ENCODE results near the gene PDE1A. TPM values are rescaled to one million over a fixed set of nuclear protein-coding genes. Genes with fewer than 3 reads are reported as not detected.

The PDE1A gene
- total RNA-seq, 1 experiment from 2014 or later, result 3.1 TPM

DNA sequence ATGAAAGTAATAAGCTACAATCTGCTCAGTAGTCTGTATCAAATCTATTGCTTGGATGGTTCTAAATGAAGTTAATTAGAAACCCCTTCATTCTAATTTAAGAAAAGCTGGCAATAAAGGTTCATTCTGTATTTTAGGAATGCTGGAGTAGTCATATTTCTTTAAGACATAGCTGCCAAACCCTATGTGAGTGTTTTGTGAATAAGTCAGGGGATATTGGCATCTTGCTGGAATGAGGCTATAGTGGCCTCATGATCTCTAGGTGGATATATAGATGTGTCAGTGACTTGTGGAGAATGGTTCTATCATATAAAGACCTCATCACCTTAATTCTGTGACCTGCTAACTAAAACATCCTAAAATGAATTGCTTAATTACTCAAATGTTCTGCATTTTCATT, 196.3 kb downstream of the PDE1A start:
- Histone ChIP-seq H3K36me3 (ENCODE audit: insufficient read depth, low read length, poor library complexity, severe bottlenecking) (no peaks in the 10 kb centered on the region), H3K27ac (ENCODE audit: low read depth, low read length, poor library complexity, severe bottlenecking) (no peak overlapping the region), H3K4me3 (ENCODE audit: low read depth, low read length, poor library complexity, severe bottlenecking) (no peak overlapping the region), H3K27me3 (replicated peaks; ENCODE audit: insufficient read depth, low read depth, low read length, poor library complexity) (no peaks in the 10 kb centered on the region), H3K9me3 (ENCODE audit: low read depth, low read length, poor library complexity, severe bottlenecking) (no peaks in the 10 kb centered on the region), H3K4me1 (ENCODE audit: insufficient read depth, low read length, poor library complexity, severe bottlenecking) (peaks cover 31% of the 10 kb centered on the region)
- DNase-seq (ENCODE audit: low spot score), result peak; percentile 57
- BruUV-seq (replicated peaks), result no TSS peak
- intact Hi-C loops (cut with micrococcal nuclease; ENCODE audit: unreplicated experiment), result no loop called here
- CTCF ChIA-PET, result no interaction called here
- TF ChIP-seq, protein P1, sequence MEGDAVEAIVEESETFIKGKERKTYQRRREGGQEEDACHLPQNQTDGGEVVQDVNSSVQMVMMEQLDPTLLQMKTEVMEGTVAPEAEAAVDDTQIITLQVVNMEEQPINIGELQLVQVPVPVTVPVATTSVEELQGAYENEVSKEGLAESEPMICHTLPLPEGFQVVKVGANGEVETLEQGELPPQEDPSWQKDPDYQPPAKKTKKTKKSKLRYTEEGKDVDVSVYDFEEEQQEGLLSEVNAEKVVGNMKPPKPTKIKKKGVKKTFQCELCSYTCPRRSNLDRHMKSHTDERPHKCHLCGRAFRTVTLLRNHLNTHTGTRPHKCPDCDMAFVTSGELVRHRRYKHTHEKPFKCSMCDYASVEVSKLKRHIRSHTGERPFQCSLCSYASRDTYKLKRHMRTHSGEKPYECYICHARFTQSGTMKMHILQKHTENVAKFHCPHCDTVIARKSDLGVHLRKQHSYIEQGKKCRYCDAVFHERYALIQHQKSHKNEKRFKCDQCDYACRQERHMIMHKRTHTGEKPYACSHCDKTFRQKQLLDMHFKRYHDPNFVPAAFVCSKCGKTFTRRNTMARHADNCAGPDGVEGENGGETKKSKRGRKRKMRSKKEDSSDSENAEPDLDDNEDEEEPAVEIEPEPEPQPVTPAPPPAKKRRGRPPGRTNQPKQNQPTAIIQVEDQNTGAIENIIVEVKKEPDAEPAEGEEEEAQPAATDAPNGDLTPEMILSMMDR (conservative IDR thresholded peaks at IDR 0.05; ENCODE audit: low read depth, low read length), result no peak
- TF ChIP-seq EZH2 (IDR thresholded peaks at IDR 0.05; ENCODE audit: borderline replicate concordance, low read depth, low read length, poor library complexity, severe bottlenecking), result no peak
- POLR2A ChIA-PET (ENCODE audit: low non-redundant PET), result interaction anchor here (0.6 kb wide), 1 partner anchor 9 kb away, joined by 3 read pairs; no protein-coding TSS in a partner anchor

DNA sequence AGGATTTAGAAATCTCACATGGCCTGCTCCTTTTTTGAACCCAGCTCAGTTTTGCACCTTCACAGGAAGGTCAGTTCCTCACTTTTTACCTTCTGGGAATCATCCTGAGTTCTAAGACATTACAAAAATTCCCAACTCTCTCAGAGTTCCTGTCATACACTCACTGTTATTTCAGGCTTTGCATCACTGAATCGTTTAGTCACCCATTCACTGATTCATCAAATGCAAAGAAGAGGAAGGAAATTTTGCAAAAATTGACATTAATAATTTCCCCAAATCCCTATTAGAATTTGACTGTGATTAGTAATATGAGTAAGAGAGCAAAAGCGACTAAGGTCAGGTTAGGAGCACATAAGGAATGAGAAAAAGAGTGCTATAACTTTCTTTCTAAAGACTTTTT, 197.5 kb downstream of the PDE1A start:
- ChIA-PET POLR2A (ENCODE audit: low non-redundant PET) (no interaction called here), CTCF (no interaction called here)
- DNase-seq (ENCODE audit: low spot score), result no peak
- H3K9me3 ChIP-seq (ENCODE audit: low read depth, low read length, poor library complexity, severe bottlenecking), result no peaks in the 10 kb centered on the region
- peaks cover 31% of the 10 kb centered on the region for H3K4me1 ChIP-seq (ENCODE audit: insufficient read depth, low read length, poor library complexity, severe bottlenecking)
- no peak overlapping the region for H3K27ac ChIP-seq (ENCODE audit: low read depth, low read length, poor library complexity, severe bottlenecking)
- no peaks in the 10 kb centered on the region for H3K27me3 ChIP-seq (replicated peaks; ENCODE audit: insufficient read depth, low read depth, low read length, poor library complexity)
- intact Hi-C loops (cut with micrococcal nuclease; ENCODE audit: unreplicated experiment), result no loop called here
- no peaks in the 10 kb centered on the region for H3K36me3 ChIP-seq (ENCODE audit: insufficient read depth, low read length, poor library complexity, severe bottlenecking)
- TF ChIP-seq EZH2 (IDR thresholded peaks at IDR 0.05; ENCODE audit: borderline replicate concordance, low read depth, low read length, poor library complexity, severe bottlenecking), result no peak
- TF ChIP-seq, protein P1 (conservative IDR thresholded peaks at IDR 0.05; ENCODE audit: low read depth, low read length), result no peak
- BruUV-seq (replicated peaks), result no TSS peak
- no peak overlapping the region for H3K4me3 ChIP-seq (ENCODE audit: low read depth, low read length, poor library complexity, severe bottlenecking)

DNA sequence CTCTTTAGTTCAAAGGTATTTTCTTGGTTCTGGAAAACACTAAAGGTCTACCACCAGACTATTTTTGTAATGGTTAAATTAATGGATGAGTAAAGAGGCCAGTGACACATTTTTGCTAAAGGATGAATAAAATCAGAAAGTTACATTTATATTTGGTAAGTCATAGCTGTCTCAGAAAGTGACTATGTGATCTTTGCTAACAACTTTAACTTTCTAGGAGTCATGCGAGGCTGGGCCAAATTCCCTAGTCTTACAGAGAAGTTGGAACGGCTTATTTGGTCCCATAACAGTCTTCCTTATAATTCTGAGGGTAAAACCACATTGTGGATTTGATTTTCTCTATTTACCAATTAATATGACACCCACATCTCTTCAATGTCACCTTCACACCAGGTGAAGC, 198.1 kb downstream of the PDE1A start:
- H3K27ac ChIP-seq (ENCODE audit: low read depth, low read length, poor library complexity, severe bottlenecking), result no peak overlapping the region
- POLR2A ChIA-PET (ENCODE audit: low non-redundant PET), result no interaction called here
- no peak for TF ChIP-seq EZH2 (IDR thresholded peaks at IDR 0.05; ENCODE audit: borderline replicate concordance, low read depth, low read length, poor library complexity, severe bottlenecking)
- TF ChIP-seq, protein P1 (conservative IDR thresholded peaks at IDR 0.05; ENCODE audit: low read depth, low read length), result no peak
- intact Hi-C loops (cut with micrococcal nuclease; ENCODE audit: unreplicated experiment), result no loop called here
- DNase-seq (ENCODE audit: low spot score), result no peak
- CTCF ChIA-PET, result no interaction called here
- H3K4me3 ChIP-seq (ENCODE audit: low read depth, low read length, poor library complexity, severe bottlenecking), result no peak overlapping the region
- no peaks in the 10 kb centered on the region for H3K27me3 ChIP-seq (replicated peaks; ENCODE audit: insufficient read depth, low read depth, low read length, poor library complexity)
- no TSS peak for BruUV-seq (replicated peaks)
- H3K36me3 ChIP-seq (ENCODE audit: insufficient read depth, low read length, poor library complexity, severe bottlenecking), result no peaks in the 10 kb centered on the region
- no peaks in the 10 kb centered on the region for H3K9me3 ChIP-seq (ENCODE audit: low read depth, low read length, poor library complexity, severe bottlenecking)
- peaks cover 31% of the 10 kb centered on the region for H3K4me1 ChIP-seq (ENCODE audit: insufficient read depth, low read length, poor library complexity, severe bottlenecking)
